Uterus (tissue), 2 donors: Measurements from ENCODE around the gene EIF4EBP3.

ENCODE experiments used
- POLR2A ChIP-seq, 2 donors: fragments of 450-650 bp; IDR thresholded peaks; one replicate each; pipeline ENCODE4 v1.6.1; 2016; ENCODE audit warnings: antibody characterized with exemption in 2 of 2, mild to moderate bottlenecking in 1 of 2, moderate library complexity in 1 of 2
- TF ChIP-seq, protein P1 (sequence below), 4 experiments: fragments of 200-600 bp in 2 of 4; fragments of 450-650 bp in 2 of 4; sonication (generic) in 2 of 4; IDR thresholded peaks; one replicate each; pipeline ENCODE4 v1.5.1; 2016 to 2019; ENCODE audit warnings: antibody characterized with exemption in 4 of 4, mild to moderate bottlenecking in 2 of 4, moderate library complexity in 1 of 4

DNA sequence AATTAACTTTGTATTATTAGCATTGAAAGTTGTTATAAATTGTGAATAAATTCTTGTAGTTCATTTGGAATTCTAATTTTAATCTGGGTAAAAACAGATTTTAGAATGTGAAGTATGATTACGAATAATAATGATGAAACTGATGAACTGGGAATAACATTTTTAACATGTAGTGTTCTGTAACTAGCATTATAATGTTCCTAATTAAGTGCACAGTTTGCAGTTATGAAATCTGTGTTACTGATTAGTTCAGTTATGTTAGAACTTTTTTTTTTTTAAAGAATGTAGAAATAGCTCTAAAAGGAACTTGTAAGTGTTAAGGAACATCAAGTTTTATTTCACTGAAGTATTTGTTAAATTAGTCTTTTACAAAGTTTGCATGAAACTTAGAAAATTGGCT, 48.9 kb upstream of the EIF4EBP3 start:
- TF ChIP-seq, protein P1, sequence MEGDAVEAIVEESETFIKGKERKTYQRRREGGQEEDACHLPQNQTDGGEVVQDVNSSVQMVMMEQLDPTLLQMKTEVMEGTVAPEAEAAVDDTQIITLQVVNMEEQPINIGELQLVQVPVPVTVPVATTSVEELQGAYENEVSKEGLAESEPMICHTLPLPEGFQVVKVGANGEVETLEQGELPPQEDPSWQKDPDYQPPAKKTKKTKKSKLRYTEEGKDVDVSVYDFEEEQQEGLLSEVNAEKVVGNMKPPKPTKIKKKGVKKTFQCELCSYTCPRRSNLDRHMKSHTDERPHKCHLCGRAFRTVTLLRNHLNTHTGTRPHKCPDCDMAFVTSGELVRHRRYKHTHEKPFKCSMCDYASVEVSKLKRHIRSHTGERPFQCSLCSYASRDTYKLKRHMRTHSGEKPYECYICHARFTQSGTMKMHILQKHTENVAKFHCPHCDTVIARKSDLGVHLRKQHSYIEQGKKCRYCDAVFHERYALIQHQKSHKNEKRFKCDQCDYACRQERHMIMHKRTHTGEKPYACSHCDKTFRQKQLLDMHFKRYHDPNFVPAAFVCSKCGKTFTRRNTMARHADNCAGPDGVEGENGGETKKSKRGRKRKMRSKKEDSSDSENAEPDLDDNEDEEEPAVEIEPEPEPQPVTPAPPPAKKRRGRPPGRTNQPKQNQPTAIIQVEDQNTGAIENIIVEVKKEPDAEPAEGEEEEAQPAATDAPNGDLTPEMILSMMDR (IDR thresholded peaks at IDR 0.05): no peak
- TF ChIP-seq POLR2A (IDR thresholded peaks at IDR 0.05): no peak
